Measurements from ENCODE around the gene KNCN. TPM values are rescaled to one million over a fixed set of nuclear protein-coding genes. Genes with fewer than 3 reads are reported as not detected.
A peak's percentile ranks its signal among the peaks of the same experiment; 100 is the strongest.

KNCN gene
- total RNA-seq, 1 donor from 2014 or later: not detected

GRCh38 chr1:46547481-46548383, 3.7 kb downstream of the KNCN start:
- ATAC-seq (peak; percentile 52), DNase-seq (ENCODE audit: low spot score) (no peak)
- intact Hi-C loops (cut with DNase I): no loop called here

DNA sequence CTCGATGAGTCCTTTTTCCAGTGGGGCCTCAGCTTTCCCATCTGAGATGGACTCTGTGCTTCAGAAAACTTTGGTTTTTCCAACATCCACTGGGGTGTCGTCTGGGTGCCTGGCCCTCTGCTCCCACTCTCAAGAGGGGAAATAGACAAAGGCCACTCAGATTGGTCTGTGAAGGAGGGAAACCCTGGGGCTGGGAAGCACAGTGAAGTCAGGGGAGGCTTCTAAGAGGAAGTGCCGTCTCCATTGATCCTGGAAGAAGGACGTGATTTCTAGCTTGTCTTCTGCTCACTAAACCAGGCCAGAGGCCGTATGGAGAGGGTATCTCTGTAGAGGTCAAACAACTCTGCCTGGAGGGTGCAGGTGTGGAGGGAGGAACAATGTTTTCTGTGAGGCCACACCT, 5.2 kb downstream of the KNCN start:
- DNase-seq (ENCODE audit: low spot score) (no peak), ATAC-seq (no peak)
- intact Hi-C loops (cut with DNase I): no loop called here

- ATAC-seq (no peak), DNase-seq (ENCODE audit: low spot score) (no peak)
- intact Hi-C loops (cut with DNase I): no loop called here
Measured at GRCh38 chr1:46545784-46546183, 5.7 kb downstream of the KNCN start.

- DNase-seq (ENCODE audit: low spot score): no peak
- intact Hi-C loops (cut with DNase I): no loop called here
- no peak for ATAC-seq
Measured at GRCh38 chr1:46544561-46545240, 6.7 kb downstream of the KNCN start.

GRCh38 chr1:46543761-46544560, 7.5 kb downstream of the KNCN start:
- ATAC-seq (no peak), DNase-seq (ENCODE audit: low spot score) (no peak)
- intact Hi-C loops (cut with DNase I): no loop called here

DNA sequence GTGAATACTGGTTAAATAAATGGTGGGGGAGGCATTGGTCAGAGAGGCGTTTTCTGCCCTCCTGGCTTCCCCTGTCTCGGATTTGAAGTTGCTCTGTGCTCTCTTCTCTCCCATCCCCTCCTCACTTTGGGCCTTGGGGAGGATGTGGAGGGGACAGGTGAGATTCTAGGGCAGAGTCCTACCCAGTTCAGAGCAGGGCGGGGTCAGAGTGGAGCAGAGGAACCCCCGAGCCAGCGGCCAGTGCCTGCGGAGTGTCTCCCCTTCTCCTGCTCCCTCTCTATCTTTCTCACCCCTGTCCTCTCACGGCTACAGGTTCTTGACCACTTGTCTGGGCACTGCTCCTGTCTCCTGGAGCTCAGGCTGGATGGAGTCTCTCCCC, 8.1 kb downstream of the KNCN start:
- intact Hi-C loops (cut with DNase I): no loop called here
- DNase-seq (ENCODE audit: low spot score): no peak

DNA sequence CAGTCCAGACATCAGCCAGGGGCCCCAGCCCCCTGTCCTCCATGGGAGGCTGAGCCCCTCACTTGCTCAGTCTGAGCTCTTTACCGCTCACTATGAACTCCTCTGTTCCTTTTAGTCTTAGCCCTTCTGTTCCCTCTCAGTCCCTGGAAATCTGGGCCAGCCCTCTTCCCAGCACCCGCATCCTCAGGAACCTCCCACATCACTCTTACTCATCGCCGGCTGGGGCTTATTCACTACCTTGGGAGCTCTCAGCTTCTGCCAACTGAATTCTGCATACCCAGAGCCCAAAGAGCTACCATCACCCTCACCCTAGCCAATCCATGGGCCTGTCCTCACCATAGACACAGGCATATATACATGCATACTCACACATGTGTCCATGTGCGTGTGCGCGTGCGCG, 11.5 kb downstream of the KNCN start:
- intact Hi-C loops (cut with DNase I): no loop called here

More for the DNA sequence above, 8.1 kb downstream of the KNCN start:
- no peak for ATAC-seq

GRCh38 chr1:46538147-46538546, 13.3 kb downstream of the KNCN start:
- no peak for ATAC-seq
- no peak for DNase-seq (ENCODE audit: low spot score)
- intact Hi-C loops (cut with DNase I): no loop called here

More for the DNA sequence above, 11.5 kb downstream of the KNCN start:
- no peak for DNase-seq (ENCODE audit: low spot score)
- ATAC-seq: no peak

GRCh38 chr1:46537651-46538050, 13.8 kb downstream of the KNCN start:
- ATAC-seq: no peak
- no peak for DNase-seq (ENCODE audit: low spot score)
- intact Hi-C loops (cut with DNase I): no loop called here

DNA sequence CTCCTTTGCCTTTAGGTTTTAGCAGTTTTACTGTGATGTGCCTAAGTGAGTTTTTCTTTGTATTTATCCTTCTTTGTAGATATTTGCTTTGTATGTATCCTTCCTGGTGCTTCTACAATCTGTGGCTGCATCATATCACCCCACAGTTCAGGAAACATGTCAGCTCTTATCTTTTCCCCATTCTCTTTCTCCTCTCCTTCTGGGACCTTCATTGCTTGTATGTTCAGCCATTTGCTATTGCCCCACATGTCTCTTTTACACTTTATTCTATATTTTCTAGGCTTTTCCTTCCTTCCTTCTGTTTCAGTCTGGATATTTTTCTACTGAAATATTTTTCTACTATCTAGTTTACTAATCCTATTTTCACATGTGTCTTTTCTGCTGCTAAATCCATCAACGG, 14.9 kb downstream of the KNCN start:
- DNase-seq (ENCODE audit: low spot score): no peak
- ATAC-seq: no peak
- intact Hi-C loops (cut with DNase I): no loop called here

DNA sequence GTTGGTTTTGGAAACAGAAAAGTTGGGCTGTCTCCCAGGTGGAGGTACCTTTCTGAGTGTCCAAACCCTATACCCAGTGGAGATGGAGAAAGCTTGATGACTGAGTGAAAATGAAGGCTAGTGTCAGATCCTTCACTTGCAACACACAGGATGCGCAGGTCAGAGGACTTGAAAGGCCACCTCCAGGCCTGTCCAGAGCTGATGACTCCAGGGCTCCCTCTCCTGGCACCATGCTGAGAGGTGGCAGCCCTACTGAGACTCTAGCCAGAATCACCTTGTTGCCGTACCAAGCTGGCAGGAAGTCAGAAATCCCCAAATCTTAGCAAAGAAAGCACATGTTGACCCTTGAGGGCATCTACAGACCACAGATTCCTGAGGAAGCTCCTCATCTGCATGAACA, 16.4 kb downstream of the KNCN start:
- intact Hi-C loops (cut with DNase I): no loop called here
- ATAC-seq (no peak), DNase-seq (ENCODE audit: low spot score) (no peak)

DNA sequence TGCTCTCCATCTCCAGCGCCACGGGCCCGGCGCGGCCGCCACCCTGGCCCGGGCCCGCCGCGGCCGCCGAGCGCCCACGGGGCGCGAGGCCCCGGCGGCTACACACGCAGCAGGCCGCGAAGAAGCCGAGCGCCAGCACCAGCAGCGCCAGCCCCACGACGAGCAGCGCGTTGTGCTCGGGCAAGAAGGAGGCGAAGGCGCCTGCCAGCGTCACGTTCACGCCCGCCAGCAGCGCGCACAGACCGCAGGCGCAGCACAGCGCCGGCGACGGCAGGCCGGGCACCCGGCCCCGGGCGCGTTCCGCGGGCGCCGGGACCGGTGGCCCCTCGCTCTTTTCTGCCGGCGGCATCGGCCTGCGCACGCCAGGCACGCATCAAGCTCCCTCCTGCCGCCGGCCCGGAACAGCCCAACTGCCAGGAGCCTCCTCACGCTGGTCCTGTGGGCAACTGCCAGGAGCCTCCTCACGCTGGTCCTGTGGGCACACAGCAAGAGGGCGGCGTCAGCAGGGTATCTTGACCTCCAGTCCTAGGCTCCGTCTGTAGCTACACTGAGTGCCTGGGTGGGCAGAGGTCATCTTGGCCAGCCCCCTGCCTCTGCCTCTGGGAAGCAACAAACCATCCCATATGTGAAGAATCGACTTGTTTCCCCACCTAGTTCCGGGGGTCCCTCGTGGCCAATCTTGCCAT, 18.1 kb downstream of the KNCN start:
- intact Hi-C loops (cut with DNase I): loop anchor here (5.0 kb wide), 1 partner anchor 194 kb away; no protein-coding TSS in a partner anchor
- ATAC-seq: peak; percentile 33
- no peak for DNase-seq (ENCODE audit: low spot score)

DNA sequence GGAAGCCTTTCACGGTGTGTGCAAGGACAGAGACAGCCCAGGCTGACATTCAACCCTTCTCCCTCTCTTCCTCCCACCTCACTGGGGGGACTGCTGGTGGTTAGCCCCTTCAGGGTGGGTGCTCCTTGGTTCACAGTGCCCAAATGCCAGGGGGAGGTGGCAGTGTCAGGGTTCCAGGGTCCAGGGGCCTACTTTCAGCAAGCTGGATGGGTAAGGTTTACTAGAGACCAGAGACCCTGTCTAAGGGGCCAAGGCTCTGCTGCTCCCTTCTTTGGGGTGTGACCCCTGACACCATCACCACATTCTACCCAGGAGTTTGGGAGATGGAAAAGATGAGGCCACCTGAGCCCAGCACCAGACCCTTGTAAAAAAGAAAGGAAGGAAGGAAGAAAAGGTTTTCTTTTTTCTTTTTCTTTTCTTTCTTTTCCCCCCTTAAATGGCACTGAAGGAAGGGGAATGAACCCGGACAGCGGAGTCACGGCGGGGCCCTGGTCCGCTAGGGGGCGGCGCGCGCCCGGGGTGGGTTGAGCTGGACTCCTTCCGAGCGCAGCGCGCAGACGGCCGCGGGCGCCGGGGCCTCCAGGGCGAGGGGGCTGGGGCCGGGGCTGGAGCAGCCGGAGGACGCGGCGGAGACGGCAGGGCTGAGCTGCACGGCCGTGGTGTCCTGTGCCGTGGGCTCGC, 18.8 kb downstream of the KNCN start:
- DNase-seq (ENCODE audit: low spot score): peak; percentile 87
- peak; percentile 90 for ATAC-seq
- intact Hi-C loops (cut with DNase I): loop anchor here (5.0 kb wide), 1 partner anchor 195 kb away; no protein-coding TSS in a partner anchor

GRCh38 chr1:46532095-46532494, 19.4 kb downstream of the KNCN start:
- ATAC-seq: no peak

GRCh38 chr1:46530791-46531409, 20.5 kb downstream of the KNCN start:
- ATAC-seq (no peak), DNase-seq (ENCODE audit: low spot score) (no peak)
- intact Hi-C loops (cut with DNase I): loop anchor here (5.0 kb wide), 1 partner anchor 196 kb away; no protein-coding TSS in a partner anchor

More at GRCh38 chr1:46532095-46532494, 19.4 kb downstream of the KNCN start:
- DNase-seq (ENCODE audit: low spot score): no peak
- intact Hi-C loops (cut with DNase I): loop anchor here (5.0 kb wide), 1 partner anchor 195 kb away; no protein-coding TSS in a partner anchor

GRCh38 chr1:46530311-46530710, 21.1 kb downstream of the KNCN start:
- intact Hi-C loops (cut with DNase I): loop anchor here (5.0 kb wide), 1 partner anchor 197 kb away; no protein-coding TSS in a partner anchor
- ATAC-seq (no peak), DNase-seq (ENCODE audit: low spot score) (no peak)

DNA sequence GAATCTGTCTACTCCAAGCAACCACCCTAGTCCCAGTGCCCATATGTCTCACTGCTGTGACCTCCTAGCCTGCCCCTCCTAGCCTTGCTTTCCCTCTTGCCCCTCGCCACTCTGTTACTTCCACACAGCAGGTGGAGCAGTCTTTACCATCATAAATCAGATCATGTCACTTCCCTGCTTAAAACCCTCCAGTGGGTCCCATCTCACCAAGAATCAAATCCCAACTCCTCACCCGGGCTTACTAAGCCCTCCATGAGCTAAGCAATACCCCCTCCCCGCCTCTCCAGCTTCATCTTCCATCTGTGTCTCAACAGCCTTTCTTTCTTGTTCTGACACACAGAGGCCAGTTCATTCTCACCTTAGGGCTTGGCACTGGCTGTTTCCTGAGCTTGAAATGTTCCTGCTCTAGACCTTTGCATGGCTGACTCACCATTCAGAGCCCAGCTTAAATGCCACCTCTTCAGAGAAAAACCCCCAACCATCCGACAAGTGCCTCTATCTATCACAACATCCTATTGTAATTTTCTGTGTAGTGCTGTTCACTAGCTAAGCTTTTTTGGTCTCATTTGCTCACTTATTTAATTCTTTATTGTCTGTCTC, 22.3 kb downstream of the KNCN start:
- DNase-seq (ENCODE audit: low spot score) (no peak), ATAC-seq (no peak)
- intact Hi-C loops (cut with DNase I): loop anchor here (5.0 to 10.0 kb wide), 2 partner anchors 82 to 124 kb away; no protein-coding TSS in a partner anchor
